CD4-positive, alpha-beta T cell treated with Interleukin-21 for 1 hour (primary cell): ENCODE results near the gene MPG.
A peak's percentile ranks its signal among the peaks of the same experiment; 100 is the strongest.

ENCODE experiments used
- DNase-seq: peaks from one replicate; pipeline ENCODE4 v3.0.0-alpha.2; 2020

MPG gene

GRCh38 chr16:50769-51591, 27.0 kb upstream of the MPG start:
- DNase-seq: no peak

- peak; percentile 98 for DNase-seq
These were observed 24.4 kb upstream of the MPG start, which contains the start of the genes POLR3K and SNRNP25 for GRCh38 chr16:53346-54236. Gene POLR3K, minus strand, starts transcription at chr16:53608. Its CDS starts 22 bp downstream, at chr16:53586. Gene SNRNP25, plus strand, starts transcription at chr16:53828. Its CDS starts 189 bp downstream, at chr16:54017.

GRCh38 chr16:54237-54581, 23.8 kb upstream of the MPG start:
- DNase-seq: no peak

- DNase-seq: no peak
These were observed 22.4 kb upstream of the MPG start for GRCh38 chr16:55571-56136.

GRCh38 chr16:56231-56927, 21.6 kb upstream of the MPG start:
- no peak for DNase-seq

GRCh38 chr16:57711-58110, 20.3 kb upstream of the MPG start:
- DNase-seq: no peak

GRCh38 chr16:58491-59439, 19.3 kb upstream of the MPG start:
- no peak for DNase-seq

GRCh38 chr16:59440-60059, 18.5 kb upstream of the MPG start:
- no peak for DNase-seq

GRCh38 chr16:60166-60565, 17.9 kb upstream of the MPG start:
- no peak for DNase-seq

- no peak for DNase-seq
These were observed 16.8 kb upstream of the MPG start for GRCh38 chr16:60929-61878.

GRCh38 chr16:61879-62281, 16.1 kb upstream of the MPG start:
- no peak for DNase-seq

GRCh38 chr16:62283-62967, 15.6 kb upstream of the MPG start:
- DNase-seq: no peak

GRCh38 chr16:62968-63391, 15.0 kb upstream of the MPG start:
- DNase-seq: no peak

- no peak for DNase-seq
These were observed 14.6 kb upstream of the MPG start for GRCh38 chr16:63466-63865.

GRCh38 chr16:63998-64913, 13.8 kb upstream of the MPG start:
- no peak for DNase-seq

GRCh38 chr16:64914-65255, 13.1 kb upstream of the MPG start:
- no peak for DNase-seq

- peak; percentile 84 for DNase-seq
These were observed 12.3 kb upstream of the MPG start for GRCh38 chr16:65745-66144.
